ENCODE results near the gene SLC14A1.

SLC14A1 gene

DNA sequence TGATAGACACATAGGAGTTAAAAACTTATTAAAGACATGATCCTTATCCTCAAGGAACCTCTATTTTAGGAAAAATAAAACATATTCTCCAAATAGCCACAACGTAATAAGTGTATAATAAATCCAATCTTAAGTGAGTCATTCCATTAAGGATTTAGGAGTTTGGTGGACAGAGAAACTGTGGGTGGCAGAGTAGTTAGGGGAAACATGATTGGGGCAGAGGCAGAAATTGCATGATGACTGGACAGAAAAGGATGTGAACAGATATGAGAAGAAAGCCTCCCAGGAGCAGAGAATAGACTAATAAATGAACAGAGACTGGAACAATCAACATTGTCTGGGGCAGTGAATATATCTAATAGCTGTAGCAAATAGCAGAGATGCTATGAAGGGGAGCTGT is 53.4 kb downstream of the SLC14A1 start:
- no peak for DNase-seq (ENCODE audit: low read depth, low spot score)
- no CpG with 5 or more reads among the region's 1 CpG for WGBS (ENCODE audit: insufficient coverage, insufficient read length)
- Histone ChIP-seq H3K9me3 (ENCODE audit: control insufficient read depth, insufficient read depth, low read length) (no peaks in the 10 kb centered on the region), H3K27me3 (ENCODE audit: control insufficient read depth, insufficient read depth, low read length) (no peaks in the 10 kb centered on the region), H3K27ac (ENCODE audit: low read length) (no peak overlapping the region), H3K4me3 (ENCODE audit: low read length) (no peak overlapping the region), H3K4me1 (ENCODE audit: control insufficient read depth, insufficient read depth, low read length) (no peaks in the 10 kb centered on the region; the same call in 1 of the 2 replicates), H3K36me3 (ENCODE audit: control insufficient read depth, insufficient read depth, low read length) (no peaks in the 10 kb centered on the region)

DNA sequence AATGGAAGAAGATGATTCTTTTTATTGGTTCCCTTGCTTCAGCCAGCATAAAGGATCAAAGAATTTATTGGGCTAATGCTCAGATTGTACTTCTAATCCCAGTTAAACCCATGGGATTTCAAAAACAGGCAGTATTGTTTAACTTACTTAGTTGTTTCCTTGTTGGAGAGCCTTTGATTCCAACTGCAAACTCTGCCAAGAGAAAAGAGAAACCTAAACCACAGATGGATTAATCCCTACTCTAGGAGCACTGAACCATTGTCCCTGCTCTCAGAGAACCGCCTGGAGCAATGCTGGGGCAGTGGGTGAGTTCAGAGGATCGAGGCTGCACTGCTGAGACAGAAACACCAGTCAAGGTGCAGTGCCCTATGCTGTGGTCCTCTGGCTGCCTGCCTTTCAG is 56.6 kb downstream of the SLC14A1 start:
- peaks cover 2% of the 10 kb centered on the region; the same call in 1 of the 2 replicates for H3K4me1 ChIP-seq (ENCODE audit: control insufficient read depth, insufficient read depth, low read length)
- no CpG with 5 or more reads among the region's 2 CpGs for WGBS (ENCODE audit: insufficient coverage, insufficient read length)
- H3K27me3 ChIP-seq (ENCODE audit: control insufficient read depth, insufficient read depth, low read length) = no peaks in the 10 kb centered on the region
- no peaks in the 10 kb centered on the region for H3K36me3 ChIP-seq (ENCODE audit: control insufficient read depth, insufficient read depth, low read length)
- no peak for DNase-seq (ENCODE audit: low read depth, low spot score)
- H3K9me3 ChIP-seq (ENCODE audit: control insufficient read depth, insufficient read depth, low read length) = no peaks in the 10 kb centered on the region
- H3K4me3 ChIP-seq (ENCODE audit: low read length) = no peak overlapping the region
- no peak overlapping the region for H3K27ac ChIP-seq (ENCODE audit: low read length)

DNA sequence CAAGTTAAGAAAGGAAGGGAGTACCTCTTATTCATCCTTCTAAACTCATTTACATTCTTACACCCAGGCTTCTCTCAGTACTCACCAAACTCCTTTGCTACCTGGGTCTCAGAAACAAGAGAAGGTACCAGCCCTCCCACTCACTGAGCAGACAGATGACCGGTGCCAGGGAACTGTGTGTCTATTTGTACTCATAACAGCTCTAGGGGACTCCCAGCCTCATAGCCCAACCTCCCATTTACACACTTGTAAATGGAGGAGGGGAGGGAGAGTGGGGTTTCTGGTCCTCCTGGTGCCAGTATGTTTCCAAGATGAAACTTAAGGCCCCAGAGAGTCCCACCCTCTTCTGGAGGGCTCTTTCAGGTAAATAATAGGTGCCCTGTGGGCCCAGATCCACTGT is 58.7 kb downstream of the SLC14A1 start:
- H3K36me3 ChIP-seq (ENCODE audit: control insufficient read depth, insufficient read depth, low read length) = no peaks in the 10 kb centered on the region
- peaks cover 2% of the 10 kb centered on the region; the same call in 1 of the 2 replicates for H3K4me1 ChIP-seq (ENCODE audit: control insufficient read depth, insufficient read depth, low read length)
- H3K27me3 ChIP-seq (ENCODE audit: control insufficient read depth, insufficient read depth, low read length) = no peaks in the 10 kb centered on the region
- no peaks in the 10 kb centered on the region for H3K9me3 ChIP-seq (ENCODE audit: control insufficient read depth, insufficient read depth, low read length)
- DNase-seq (ENCODE audit: low read depth, low spot score) = no peak
- no CpG with 5 or more reads among the region's 1 CpG for WGBS (ENCODE audit: insufficient coverage, insufficient read length)
- no peak overlapping the region for H3K4me3 ChIP-seq (ENCODE audit: low read length)
- no peak overlapping the region for H3K27ac ChIP-seq (ENCODE audit: low read length)

DNA sequence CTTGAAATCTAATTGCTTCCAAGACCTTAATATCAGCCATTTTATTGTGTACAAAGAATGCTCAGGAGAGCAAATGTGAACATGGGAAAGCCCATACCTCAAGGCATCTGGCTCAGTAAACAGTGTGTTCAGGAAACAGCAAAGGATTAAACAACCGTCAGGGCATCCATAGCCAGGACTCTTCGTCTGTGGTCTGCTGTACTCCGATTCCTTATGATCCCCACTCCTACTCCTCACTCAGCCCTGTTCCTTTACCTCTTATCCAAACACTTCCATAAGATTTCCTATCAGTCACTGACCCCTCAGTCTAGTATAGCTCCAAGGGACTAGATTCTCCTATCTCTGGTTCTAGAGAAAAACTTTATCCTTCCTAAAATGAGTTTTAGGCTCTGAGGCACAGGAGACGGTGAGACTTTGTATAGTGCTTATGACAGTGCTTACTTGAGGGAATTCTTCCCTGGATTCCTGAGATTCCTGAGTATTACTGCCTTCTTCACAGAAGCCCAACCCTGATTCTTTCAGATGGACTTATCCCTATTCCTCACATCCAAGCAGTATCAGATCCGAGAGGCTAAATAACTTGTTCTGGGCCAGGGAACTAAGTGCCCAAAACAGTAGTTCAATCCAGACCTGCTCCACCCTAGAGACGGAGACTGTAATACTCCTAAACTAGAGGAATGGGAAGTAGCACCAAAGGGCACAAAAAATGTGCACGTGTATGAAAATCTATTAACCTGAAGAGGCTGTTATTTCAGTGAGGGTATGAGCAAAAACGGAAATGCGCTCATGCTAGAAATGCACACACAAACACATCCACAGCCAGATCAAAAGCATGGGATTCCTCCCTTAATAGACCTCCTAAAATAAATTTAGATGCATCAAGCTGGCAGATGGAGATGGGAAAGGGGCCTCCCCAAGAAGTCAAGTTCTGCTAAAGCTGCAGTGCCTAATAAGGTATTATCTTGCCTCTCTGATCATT is 59.4 kb downstream of the SLC14A1 start:
- WGBS (ENCODE audit: insufficient coverage, insufficient read length) = no CpG with 5 or more reads among the region's 9 CpGs
- Histone ChIP-seq H3K36me3 (ENCODE audit: control insufficient read depth, insufficient read depth, low read length) (no peaks in the 10 kb centered on the region), H3K4me3 (ENCODE audit: low read length) (no peak overlapping the region), H3K27ac (ENCODE audit: low read length) (no peak overlapping the region), H3K4me1 (ENCODE audit: control insufficient read depth, insufficient read depth, low read length) (peaks cover 2% of the 10 kb centered on the region; the same call in 1 of the 2 replicates), H3K27me3 (ENCODE audit: control insufficient read depth, insufficient read depth, low read length) (no peaks in the 10 kb centered on the region), H3K9me3 (ENCODE audit: control insufficient read depth, insufficient read depth, low read length) (no peaks in the 10 kb centered on the region)
- DNase-seq (ENCODE audit: low read depth, low spot score) = no peak

DNA sequence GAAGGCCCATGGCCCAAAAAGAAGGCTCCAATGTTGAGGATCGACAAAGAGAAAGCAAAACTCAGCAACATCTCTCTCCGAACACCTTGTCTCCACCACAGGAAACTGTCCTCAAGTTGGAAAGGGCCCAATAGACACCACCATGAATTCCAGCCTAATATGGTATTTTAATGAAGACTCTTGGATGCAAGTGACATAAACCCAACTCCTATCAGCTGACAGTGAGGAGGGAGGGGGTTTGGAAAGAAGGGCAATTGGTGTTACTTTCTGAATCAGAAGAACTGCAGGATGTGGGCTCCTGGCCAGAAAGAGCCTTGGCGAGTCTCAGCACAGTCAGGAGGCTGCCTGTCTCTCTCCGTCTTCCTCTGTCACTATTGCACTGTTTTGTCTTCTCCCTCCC is 61.2 kb downstream of the SLC14A1 start:
- Histone ChIP-seq H3K4me1 (ENCODE audit: control insufficient read depth, insufficient read depth, low read length) (peaks cover 2% of the 10 kb centered on the region; the same call in 1 of the 2 replicates), H3K9me3 (ENCODE audit: control insufficient read depth, insufficient read depth, low read length) (no peaks in the 10 kb centered on the region), H3K4me3 (ENCODE audit: low read length) (no peak overlapping the region), H3K27ac (ENCODE audit: low read length) (no peak overlapping the region), H3K27me3 (ENCODE audit: control insufficient read depth, insufficient read depth, low read length) (no peaks in the 10 kb centered on the region), H3K36me3 (ENCODE audit: control insufficient read depth, insufficient read depth, low read length) (no peaks in the 10 kb centered on the region)
- DNase-seq (ENCODE audit: low read depth, low spot score) = no peak
- no CpG with 5 or more reads among the region's 4 CpGs for WGBS (ENCODE audit: insufficient coverage, insufficient read length)

DNA sequence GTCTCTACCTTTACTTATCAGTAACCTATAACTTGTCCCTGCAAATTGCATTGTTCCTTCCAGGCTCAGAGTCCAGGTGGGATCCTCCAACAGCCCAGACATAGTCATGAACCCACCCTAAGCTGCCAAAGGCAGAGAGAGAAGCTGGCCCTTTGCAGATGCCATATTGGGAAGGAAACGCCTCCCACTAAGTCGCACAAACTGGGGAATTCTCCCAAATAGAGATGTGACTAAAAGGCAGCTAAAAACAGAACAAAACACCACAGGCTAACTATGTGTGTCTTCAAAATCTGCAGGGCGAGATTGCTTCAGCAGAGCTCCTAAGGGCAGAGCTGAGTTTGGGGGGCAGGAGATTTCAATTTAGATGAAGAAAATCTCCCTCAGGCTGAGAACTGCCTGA is 63.0 kb downstream of the SLC14A1 start:
- H3K4me3 ChIP-seq (ENCODE audit: low read length) = no peak overlapping the region
- no peak overlapping the region for H3K27ac ChIP-seq (ENCODE audit: low read length)
- H3K36me3 ChIP-seq (ENCODE audit: control insufficient read depth, insufficient read depth, low read length) = no peaks in the 10 kb centered on the region
- no peak for DNase-seq (ENCODE audit: low read depth, low spot score)
- no peaks in the 10 kb centered on the region for H3K9me3 ChIP-seq (ENCODE audit: control insufficient read depth, insufficient read depth, low read length)
- peaks cover 2% of the 10 kb centered on the region; the same call in 1 of the 2 replicates for H3K4me1 ChIP-seq (ENCODE audit: control insufficient read depth, insufficient read depth, low read length)
- H3K27me3 ChIP-seq (ENCODE audit: control insufficient read depth, insufficient read depth, low read length) = no peaks in the 10 kb centered on the region
- no CpG with 5 or more reads among the region's 3 CpGs for WGBS (ENCODE audit: insufficient coverage, insufficient read length)

DNA sequence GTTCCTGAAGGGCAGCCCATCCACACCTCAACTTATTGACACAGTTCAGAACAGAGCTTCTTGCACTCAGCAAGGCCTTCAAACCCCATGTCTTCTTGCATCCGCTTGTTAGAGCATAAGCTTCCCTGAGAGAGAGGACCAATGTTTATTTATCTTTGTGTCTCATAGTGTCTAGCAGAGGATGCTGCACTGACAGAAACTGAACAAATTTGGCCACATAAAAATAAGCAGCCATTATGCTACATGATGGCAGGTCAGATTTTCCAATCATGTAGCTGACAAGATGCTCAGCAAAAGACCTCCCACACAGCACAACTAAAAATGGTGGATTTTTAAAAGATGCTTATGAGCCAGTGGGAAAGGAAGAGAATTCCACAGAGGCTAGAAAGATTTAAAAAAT is 63.4 kb downstream of the SLC14A1 start:
- DNase-seq (ENCODE audit: low read depth, low spot score) = no peak
- WGBS (ENCODE audit: insufficient coverage, insufficient read length) = no CpG with 5 or more reads among the region's 1 CpG
- no peak overlapping the region for H3K27ac ChIP-seq (ENCODE audit: low read length)

DNA sequence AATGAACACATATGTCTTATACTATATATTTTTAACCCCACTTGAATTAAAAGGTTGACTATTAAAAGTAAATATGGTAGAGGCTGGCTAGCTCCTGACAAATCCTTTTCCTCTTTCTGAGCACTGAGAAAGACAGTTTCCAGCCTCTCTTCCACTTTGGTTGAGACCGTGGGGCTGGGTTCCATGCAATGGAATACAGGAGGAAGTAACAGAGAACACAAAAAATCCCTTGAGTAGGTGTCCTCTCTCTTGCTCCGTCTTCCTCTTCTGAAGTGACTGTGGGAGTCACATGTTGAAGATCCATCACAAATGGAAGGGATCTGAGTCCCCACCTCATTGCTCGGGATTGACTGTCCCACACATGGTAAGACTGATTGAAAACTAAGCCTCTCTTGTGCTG is 64.9 kb downstream of the SLC14A1 start:
- no peak overlapping the region for H3K4me3 ChIP-seq (ENCODE audit: low read length)
- H3K27me3 ChIP-seq (ENCODE audit: control insufficient read depth, insufficient read depth, low read length) = no peaks in the 10 kb centered on the region
- no peak overlapping the region for H3K27ac ChIP-seq (ENCODE audit: low read length)
- H3K9me3 ChIP-seq (ENCODE audit: control insufficient read depth, insufficient read depth, low read length) = no peaks in the 10 kb centered on the region
- no CpG with 5 or more reads among the region's 3 CpGs for WGBS (ENCODE audit: insufficient coverage, insufficient read length)
- no peak for DNase-seq (ENCODE audit: low read depth, low spot score)
- H3K4me1 ChIP-seq (ENCODE audit: control insufficient read depth, insufficient read depth, low read length) = no peaks in the 10 kb centered on the region
- H3K36me3 ChIP-seq (ENCODE audit: control insufficient read depth, insufficient read depth, low read length) = no peaks in the 10 kb centered on the region

More for the DNA sequence above, 63.4 kb downstream of the SLC14A1 start:
- Histone ChIP-seq H3K4me1 (ENCODE audit: control insufficient read depth, insufficient read depth, low read length) (peaks cover 2% of the 10 kb centered on the region; the same call in 1 of the 2 replicates), H3K9me3 (ENCODE audit: control insufficient read depth, insufficient read depth, low read length) (no peaks in the 10 kb centered on the region), H3K4me3 (ENCODE audit: low read length) (no peak overlapping the region), H3K36me3 (ENCODE audit: control insufficient read depth, insufficient read depth, low read length) (no peaks in the 10 kb centered on the region), H3K27me3 (ENCODE audit: control insufficient read depth, insufficient read depth, low read length) (no peaks in the 10 kb centered on the region)

DNA sequence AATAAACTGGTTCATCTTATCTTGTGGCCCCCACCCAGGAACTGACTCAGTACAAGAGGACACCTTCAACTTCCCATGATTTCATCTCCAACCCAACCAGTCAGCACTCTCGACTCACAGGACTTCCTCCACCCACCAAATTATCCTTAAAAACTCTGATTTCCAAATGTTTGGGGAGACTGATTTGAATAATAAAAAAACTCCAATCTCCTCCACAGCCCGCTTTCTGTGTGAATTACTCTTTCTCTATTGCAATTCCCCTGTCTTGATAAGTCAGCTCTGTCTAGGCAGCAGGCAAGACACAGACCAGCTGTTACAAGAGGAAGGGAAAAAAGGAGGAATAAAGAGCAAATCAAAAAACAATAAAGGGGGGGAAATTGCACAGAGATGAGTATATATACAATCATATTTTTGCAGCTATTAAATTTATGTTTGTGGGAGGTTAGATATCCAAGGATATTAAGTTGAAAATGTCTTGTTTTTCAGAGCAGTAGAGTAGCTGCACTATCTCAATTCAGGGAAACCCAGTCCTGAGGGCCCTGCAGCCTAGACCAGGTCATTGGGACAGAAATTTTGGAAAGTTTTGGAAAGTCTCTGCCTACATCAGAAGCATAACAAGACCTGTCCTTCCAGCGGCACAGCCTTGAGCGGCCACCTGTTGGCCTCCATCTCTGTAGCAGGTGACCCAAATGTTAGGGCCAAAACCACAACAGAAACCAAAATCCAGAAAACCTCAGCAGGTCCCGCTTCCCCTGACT is 68.7 kb downstream of the SLC14A1 start:
- Histone ChIP-seq H3K27ac (ENCODE audit: low read length) (no peak overlapping the region), H3K36me3 (ENCODE audit: control insufficient read depth, insufficient read depth, low read length) (no peaks in the 10 kb centered on the region), H3K27me3 (ENCODE audit: control insufficient read depth, insufficient read depth, low read length) (no peaks in the 10 kb centered on the region), H3K4me1 (ENCODE audit: control insufficient read depth, insufficient read depth, low read length) (no peaks in the 10 kb centered on the region), H3K4me3 (ENCODE audit: low read length) (no peak overlapping the region), H3K9me3 (ENCODE audit: control insufficient read depth, insufficient read depth, low read length) (no peaks in the 10 kb centered on the region)
- no peak for DNase-seq (ENCODE audit: low read depth, low spot score)
- no CpG with 5 or more reads among the region's 5 CpGs for WGBS (ENCODE audit: insufficient coverage, insufficient read length)

DNA sequence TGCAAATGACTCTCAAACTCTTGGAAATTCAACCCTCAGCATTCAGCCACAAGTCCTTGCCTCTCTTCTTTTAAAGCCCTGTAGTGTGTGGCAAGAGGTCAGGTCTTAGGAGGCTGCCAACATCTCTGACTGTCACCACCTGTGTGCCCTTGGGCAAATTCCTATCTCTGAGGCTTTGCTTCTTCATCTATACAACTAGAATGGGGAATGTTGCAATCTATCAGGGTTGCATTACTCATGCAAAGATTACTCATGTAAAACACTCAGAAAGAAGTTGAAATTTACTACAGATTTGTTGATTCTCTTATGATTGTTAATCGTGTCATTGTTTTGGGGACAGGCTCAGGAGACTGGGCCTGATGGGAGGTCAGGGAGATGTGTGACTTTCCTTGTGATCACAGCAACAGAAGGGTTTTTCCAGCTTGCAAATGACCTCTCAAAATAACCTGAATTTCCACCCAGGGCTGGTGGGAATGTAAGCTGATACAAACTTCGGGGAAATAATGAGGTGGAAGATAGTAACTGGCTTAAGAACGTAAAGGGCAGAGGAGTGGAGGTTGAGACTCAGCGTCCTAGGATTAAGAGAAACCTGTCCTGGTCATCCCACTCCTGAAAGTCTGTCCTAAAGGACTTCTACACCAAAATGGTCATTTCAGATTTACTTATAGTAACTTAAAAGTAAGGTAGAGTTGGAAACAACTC is 69.4 kb downstream of the SLC14A1 start:
- Histone ChIP-seq H3K27me3 (ENCODE audit: control insufficient read depth, insufficient read depth, low read length) (no peaks in the 10 kb centered on the region), H3K36me3 (ENCODE audit: control insufficient read depth, insufficient read depth, low read length) (no peaks in the 10 kb centered on the region), H3K27ac (ENCODE audit: low read length) (no peak overlapping the region), H3K4me1 (ENCODE audit: control insufficient read depth, insufficient read depth, low read length) (no peaks in the 10 kb centered on the region), H3K4me3 (ENCODE audit: low read length) (no peak overlapping the region), H3K9me3 (ENCODE audit: control insufficient read depth, insufficient read depth, low read length) (no peaks in the 10 kb centered on the region)
- no CpG with 5 or more reads among the region's 4 CpGs for WGBS (ENCODE audit: insufficient coverage, insufficient read length)
- no peak for DNase-seq (ENCODE audit: low read depth, low spot score)
